WERI-Rb-1 (cell line): Measurements from ENCODE around the gene SRGAP3.

Experiments
- DNase-seq: peaks from one replicate; pipeline ENCODE4 v3.0.0-alpha.2; 2020
- H3K27ac ChIP-seq: fragments of 250-450 bp; sonication (Bioruptor Pico); 2 replicates; pipeline ENCODE4 v1.5.1; 2020; ENCODE audit warnings: mild to moderate bottlenecking, moderate library complexity
- H3K27me3 ChIP-seq: fragments of 250-450 bp; sonication (Bioruptor Pico); 2 replicates; pipeline ENCODE4 v1.5.1; 2021; ENCODE audit warnings: mild to moderate bottlenecking, low read depth, moderate library complexity; ENCODE audit not compliant: insufficient read depth, severe bottlenecking
- H3K36me3 ChIP-seq: fragments of 250-450 bp; sonication (Bioruptor Pico); 2 replicates; pipeline ENCODE4 v1.5.1; 2020; ENCODE audit warnings: mild to moderate bottlenecking, moderate library complexity
- H3K4me3 ChIP-seq: 2 replicates; pipeline ENCODE4 v1.5.1; 2011; ENCODE audit warnings: low read depth, mild to moderate bottlenecking, control low read depth, low read length
- H3K9me3 ChIP-seq: fragments of 250-450 bp; sonication (Bioruptor Pico); 2 replicates; pipeline ENCODE4 v1.5.1; 2021; ENCODE audit warnings: mild to moderate bottlenecking, moderate library complexity; ENCODE audit not compliant: severe bottlenecking
- CTCF ChIP-seq: IDR thresholded peaks from 2 replicates; pipeline ENCODE4 v1.5.1; 2011; ENCODE audit warnings: low read depth, mild to moderate bottlenecking, control low read depth, inconsistent platforms, low read length

SRGAP3 gene

GRCh38 chr3:8937064-8938020, 312.1 kb downstream of the SRGAP3 start:
- DNase-seq: no peak
- no peak overlapping the region for H3K4me3 ChIP-seq
- no peaks in the 10 kb centered on the region for H3K27me3 ChIP-seq
- no peak overlapping the region for H3K27ac ChIP-seq
- H3K36me3 ChIP-seq: peaks cover 54% of the 10 kb centered on the region
- TF ChIP-seq CTCF: no peak
- no peaks in the 10 kb centered on the region for H3K9me3 ChIP-seq

- Histone ChIP-seq H3K4me3 (no peak overlapping the region), H3K27ac (no peak overlapping the region), H3K36me3 (peaks cover 19% of the 10 kb centered on the region), H3K9me3 (no peaks in the 10 kb centered on the region), H3K27me3 (no peaks in the 10 kb centered on the region)
- DNase-seq: no peak
- no peak for TF ChIP-seq CTCF
These were observed 316.9 kb downstream of the SRGAP3 start for GRCh38 chr3:8932507-8932906.

- H3K27ac ChIP-seq: no peak overlapping the region
- no peak overlapping the region for H3K4me3 ChIP-seq
- TF ChIP-seq CTCF: no peak
- no peak for DNase-seq
- no peaks in the 10 kb centered on the region for H3K9me3 ChIP-seq
- H3K27me3 ChIP-seq: no peaks in the 10 kb centered on the region
- peaks cover 18% of the 10 kb centered on the region for H3K36me3 ChIP-seq
These were observed 318.1 kb downstream of the SRGAP3 start for GRCh38 chr3:8931342-8931741.
